GM21737 (cell line): ENCODE results near the gene SCML1.

Experiments used
- ATAC-seq: cut with Tn5 transposase; IDR thresholded peaks from one replicate; pipeline ENCODE4 v1.9.1; 2021; ENCODE audit warnings: mild to moderate bottlenecking, moderate library complexity; ENCODE audit not compliant: unreplicated experiment

The SCML1 gene

DNA sequence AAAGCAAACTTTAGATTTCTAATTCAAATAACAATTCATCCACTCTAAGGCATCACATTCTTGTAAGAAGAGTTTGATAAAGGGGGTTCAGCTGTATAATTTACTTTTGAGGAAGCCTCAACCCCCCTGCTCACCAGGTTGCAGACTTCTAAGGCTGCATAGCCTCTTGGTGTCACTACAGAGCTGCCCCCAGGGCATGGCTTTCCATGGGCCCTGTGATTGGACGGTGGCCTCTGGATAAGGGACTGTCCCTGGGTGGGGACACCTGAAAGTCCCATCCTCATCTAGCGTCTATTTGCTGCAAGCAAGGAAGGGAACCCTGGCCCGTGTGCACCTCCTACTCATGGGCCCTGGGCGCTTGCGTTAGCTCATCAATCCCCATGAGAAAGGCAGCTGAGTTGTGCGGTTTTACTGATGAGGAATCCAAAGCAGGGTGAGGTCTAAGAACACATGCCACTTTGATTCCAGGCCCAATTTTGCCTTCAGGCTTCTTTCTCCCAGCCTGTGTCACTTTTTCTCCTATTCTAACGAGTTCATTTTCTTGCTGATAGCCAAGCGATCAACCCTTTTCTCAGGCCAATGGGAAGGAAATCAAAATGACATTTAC is 51.8 kb downstream of the SCML1 start:
- no peak for ATAC-seq

DNA sequence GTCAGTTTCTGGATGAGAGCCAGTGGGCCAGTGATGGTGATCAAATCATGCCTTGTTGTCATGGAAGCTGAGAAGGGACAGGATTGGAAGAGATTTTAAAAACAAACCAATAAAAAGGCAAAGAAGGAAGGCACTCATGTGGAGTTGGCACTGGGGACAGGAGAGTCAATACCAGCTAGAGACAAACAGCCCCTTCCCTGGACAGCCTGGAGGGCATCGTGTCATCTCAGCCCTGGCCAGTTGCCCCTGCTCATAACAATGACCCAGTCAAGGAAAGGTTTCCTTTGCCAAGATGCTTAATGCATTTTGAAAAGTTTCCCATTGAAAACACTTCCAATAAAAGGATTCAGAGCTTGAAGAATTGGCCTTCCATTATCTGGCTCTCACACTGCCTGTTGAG is 55.5 kb downstream of the SCML1 start:
- no peak for ATAC-seq

DNA sequence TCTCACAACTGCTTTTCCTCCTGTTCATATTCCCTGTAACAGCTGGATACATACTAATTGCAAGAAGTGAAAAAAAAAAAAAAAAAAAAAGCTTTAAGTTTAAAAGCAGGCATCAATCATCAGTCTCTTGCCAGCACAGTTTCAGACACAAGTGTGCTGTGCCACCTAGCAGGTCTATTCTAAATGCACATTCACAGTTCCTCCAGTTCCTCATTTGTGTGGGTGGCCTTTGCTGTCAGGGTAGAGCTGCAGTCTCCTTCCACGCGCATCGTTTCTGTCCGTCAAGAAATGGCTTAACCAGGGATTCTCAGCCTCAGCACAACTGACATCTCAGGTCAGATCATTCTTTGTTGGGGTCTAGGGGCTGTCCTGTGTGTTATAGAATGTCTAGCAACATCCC is 61.6 kb downstream of the SCML1 start:
- ATAC-seq = no peak

DNA sequence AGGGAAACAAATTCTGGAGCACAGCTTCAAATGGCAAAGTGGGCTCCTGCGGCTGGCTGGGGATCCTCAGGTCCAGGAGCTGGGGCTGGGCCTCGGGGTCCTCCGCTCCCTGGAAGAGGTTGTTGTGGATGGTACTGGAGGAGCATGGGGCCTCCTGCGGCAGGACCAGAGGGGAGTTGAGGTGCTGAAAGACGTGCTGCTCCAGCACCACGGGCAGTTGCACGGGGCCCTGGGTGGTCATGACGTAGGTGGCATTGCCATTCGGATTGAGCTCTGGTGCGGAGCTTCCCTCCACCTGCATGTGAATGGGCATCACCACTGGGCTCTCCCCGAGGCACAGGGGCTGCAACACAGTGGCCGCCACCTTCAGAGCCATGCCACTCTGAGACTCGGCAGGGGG is 64.1 kb downstream of the SCML1 start:
- ATAC-seq = no peak

DNA sequence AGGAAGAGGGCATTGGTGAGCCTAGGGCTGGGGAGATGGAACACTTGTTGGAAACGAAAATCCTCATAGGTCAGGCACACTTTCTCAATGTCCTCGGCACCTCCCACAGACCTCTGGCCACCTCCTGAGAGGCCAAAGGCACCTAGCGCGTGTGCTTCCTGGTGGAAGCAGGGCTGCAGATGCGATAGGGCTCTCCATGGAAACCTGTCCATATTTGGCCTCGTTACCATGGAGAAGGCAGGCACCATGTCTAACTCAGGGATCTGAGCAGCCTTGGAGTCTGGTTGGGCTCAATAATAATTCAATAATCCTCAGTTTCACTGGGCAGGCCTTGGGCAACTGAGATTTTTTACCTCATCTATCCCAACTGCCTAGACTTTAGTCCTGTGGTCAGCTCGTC is 65.5 kb downstream of the SCML1 start:
- no peak for ATAC-seq

DNA sequence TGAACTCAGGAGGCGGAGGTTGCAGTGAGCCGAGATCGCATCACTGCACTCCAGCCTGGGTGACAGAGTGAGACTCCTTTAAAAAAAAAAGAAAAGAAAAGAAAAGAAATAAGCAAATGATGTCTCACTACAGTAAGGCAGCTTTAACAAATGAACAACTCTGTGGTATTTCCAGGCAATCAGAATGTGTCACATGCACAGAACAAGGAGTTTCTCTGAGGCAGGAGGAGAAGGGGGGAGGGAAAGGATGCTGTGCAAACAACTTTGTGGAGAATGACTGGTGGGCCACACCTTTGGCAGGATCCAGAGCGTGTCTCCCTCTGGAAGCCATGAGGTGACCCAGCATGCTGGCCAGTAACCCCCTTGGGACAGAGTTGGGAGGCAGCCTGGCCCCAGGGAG is 66.2 kb downstream of the SCML1 start:
- no peak for ATAC-seq
